Esophagus muscularis mucosa (tissue), 4 donors: ENCODE data around the gene TEAD4. TPM values are rescaled to one million over a fixed set of nuclear protein-coding genes. Genes with fewer than 3 reads are reported as not detected.

Experiments
- DNase-seq: peaks from one replicate; pipeline ENCODE4 v3.0.0-alpha.2; 2017; ENCODE audit errors: extremely low spot score
- H3K27ac ChIP-seq, 4 donors: fragments of 200-600 bp; sonication (generic); replicated peaks in 1 of 4; 1 replicate in 3 of 4; 2 replicates in 1 of 4; pipeline ENCODE4 v1.5.1; 2016 to 2019; ENCODE audit warnings: mild to moderate bottlenecking in 1 of 4
- H3K27me3 ChIP-seq, 4 donors: fragments of 200-600 bp; sonication (generic); one replicate each; pipeline versions ENCODE4 v1.5.1 to v1.6.0; 2016 to 2019
- H3K36me3 ChIP-seq, 4 donors: fragments of 200-600 bp; sonication (generic); one replicate each; pipeline ENCODE4 v1.5.1; 2016 to 2019
- H3K4me1 ChIP-seq, 4 donors: fragments of 200-600 bp; sonication (generic); one replicate each; pipeline ENCODE4 v1.5.1; 2016 to 2019
- H3K4me3 ChIP-seq, 4 donors: fragments of 200-600 bp; sonication (generic); 1 replicate in 2 of 4; 2 replicates in 2 of 4; pipeline ENCODE4 v1.5.1; 2016 to 2019; ENCODE audit warnings: mild to moderate bottlenecking in 4 of 4, moderate library complexity in 1 of 4
- H3K9me3 ChIP-seq, 4 donors: fragments of 200-600 bp; sonication (generic); 1 replicate in 3 of 4; 2 replicates in 1 of 4; pipeline ENCODE4 v1.5.1; 2016 to 2019
- EP300 ChIP-seq: sonication (generic); formaldehyde crosslinking; IDR thresholded peaks from one replicate; pipeline ENCODE4 v1.6.1; 2017; ENCODE audit warnings: antibody characterized with exemption
- POLR2A ChIP-seq: fragments of 450-650 bp; IDR thresholded peaks from one replicate; pipeline ENCODE4 v1.6.1; 2017; ENCODE audit warnings: antibody characterized with exemption, moderate library complexity, mild to moderate bottlenecking, low read depth
- POLR2AphosphoS5 ChIP-seq, 2 donors: sonication (generic); formaldehyde crosslinking; IDR thresholded peaks; one replicate each; pipeline ENCODE4 v1.6.1; 2017; ENCODE audit warnings: antibody characterized with exemption in 2 of 2
- WGBS: methylation state at CpG from one replicate; pipeline ENCODE4 v1.1.5; 2018; 5-methylcytosine and 5-hydroxymethylcytosine counted together
- intact Hi-C: fragments of 100-400 bp; cut with DNase I; formaldehyde crosslinking; loops from one replicate; pipeline ENCODE4 v1.15.1; 2023
- total RNA-seq, 4 donors: library from RNA; depleted of rRNA; stranded (reverse); fragments of >200 nt; gene quantifications; one replicate each; pipeline versions ENCODE4 v1.1.0 to v1.2.1, GENCODE V29; 2016
- TF ChIP-seq, protein P1 (sequence below), 3 experiments: fragments of 200-600 bp in 2 of 3; fragments of 450-650 bp in 1 of 3; sonication (generic) in 2 of 3; IDR thresholded peaks; one replicate each; pipeline ENCODE4 v1.5.1; 2017 to 2019; ENCODE audit warnings: antibody characterized with exemption in 3 of 3, mild to moderate bottlenecking in 2 of 3, moderate library complexity in 1 of 3

The TEAD4 gene
- total RNA-seq, 4 donors from 2014 or later = 7.5 to 42.7 (median 28.0) TPM

DNA sequence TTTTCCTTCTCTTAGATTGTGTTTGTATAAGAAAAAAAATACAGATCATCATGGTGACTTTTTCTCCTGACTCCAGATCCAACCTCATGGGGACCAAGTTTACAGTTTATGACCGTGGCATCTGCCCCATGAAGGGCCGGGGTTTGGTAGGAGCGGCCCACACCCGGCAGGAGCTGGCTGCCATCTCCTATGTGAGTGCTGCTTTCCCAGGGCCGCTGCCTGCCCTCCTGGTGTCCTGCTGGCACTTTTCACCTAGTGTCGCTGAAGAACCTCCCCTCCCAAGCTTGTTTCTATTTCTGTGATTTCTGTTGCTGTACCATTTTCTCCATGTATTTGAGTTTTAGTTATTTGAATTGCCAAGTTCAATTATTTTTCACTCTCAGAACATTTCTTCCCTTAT, 24.8 kb upstream of the TEAD4 start:
- Histone ChIP-seq H3K9me3 (no peaks in the 10 kb centered on the region), H3K4me3 (no peak overlapping the region), H3K36me3 (peaks cover 46 to 97% (median 80%) of the 10 kb centered on the region in 4 donors), H3K27me3 (no peaks in the 10 kb centered on the region), H3K27ac (no peak overlapping the region), H3K4me1 (no peaks in the 10 kb centered on the region)
- intact Hi-C loops = no loop called here
- WGBS = 89% methylated on average over 6 of the region's 6 CpGs
- TF ChIP-seq EP300 (no peak), POLR2AphosphoS5 (IDR thresholded peaks at IDR 0.05) (no peak), POLR2A (no peak)
- TF ChIP-seq, protein P1, sequence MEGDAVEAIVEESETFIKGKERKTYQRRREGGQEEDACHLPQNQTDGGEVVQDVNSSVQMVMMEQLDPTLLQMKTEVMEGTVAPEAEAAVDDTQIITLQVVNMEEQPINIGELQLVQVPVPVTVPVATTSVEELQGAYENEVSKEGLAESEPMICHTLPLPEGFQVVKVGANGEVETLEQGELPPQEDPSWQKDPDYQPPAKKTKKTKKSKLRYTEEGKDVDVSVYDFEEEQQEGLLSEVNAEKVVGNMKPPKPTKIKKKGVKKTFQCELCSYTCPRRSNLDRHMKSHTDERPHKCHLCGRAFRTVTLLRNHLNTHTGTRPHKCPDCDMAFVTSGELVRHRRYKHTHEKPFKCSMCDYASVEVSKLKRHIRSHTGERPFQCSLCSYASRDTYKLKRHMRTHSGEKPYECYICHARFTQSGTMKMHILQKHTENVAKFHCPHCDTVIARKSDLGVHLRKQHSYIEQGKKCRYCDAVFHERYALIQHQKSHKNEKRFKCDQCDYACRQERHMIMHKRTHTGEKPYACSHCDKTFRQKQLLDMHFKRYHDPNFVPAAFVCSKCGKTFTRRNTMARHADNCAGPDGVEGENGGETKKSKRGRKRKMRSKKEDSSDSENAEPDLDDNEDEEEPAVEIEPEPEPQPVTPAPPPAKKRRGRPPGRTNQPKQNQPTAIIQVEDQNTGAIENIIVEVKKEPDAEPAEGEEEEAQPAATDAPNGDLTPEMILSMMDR (IDR thresholded peaks at IDR 0.05) = no peak
- no peak for DNase-seq

DNA sequence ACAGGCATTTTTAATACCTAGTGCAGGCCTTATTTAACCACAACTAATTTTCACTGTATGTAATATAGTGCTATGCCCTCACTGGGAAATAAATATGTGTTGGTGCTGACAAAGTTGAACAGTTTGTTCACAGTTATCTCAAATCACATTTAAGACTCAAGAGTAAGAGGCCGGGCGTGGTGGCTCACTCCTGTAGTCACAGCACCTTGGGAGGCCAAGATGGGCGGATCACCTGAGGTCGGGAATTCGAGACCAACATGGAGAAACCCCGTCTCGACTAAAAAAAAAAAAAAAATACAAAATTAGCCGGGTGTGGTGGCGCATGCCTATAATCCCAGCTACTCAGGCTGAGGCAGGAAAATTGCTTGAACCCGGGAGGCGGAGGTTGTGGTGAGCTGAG, 22.9 kb upstream of the TEAD4 start:
- no peak for DNase-seq

DNA sequence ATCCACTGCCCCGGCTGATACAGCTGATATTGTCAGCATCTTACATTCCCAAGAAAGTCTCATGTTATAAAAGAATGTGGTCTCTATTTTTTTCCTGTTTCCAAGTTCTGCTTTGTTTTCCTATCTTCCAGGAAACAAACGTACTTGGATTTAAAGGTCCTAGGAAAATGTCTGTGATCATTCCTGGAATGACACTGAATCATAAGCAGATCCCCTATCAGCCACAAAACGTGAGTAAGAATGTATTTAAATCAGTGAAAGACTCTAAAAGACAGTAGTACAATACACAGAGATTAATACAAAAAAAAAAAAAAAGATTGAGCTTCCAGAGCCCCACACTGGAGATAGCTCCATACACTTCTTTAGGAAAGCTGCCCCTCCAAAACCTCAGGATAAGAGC, 21.7 kb upstream of the TEAD4 start:
- 84% methylated on average over 3 of the region's 3 CpGs for WGBS
- TF ChIP-seq POLR2AphosphoS5 (IDR thresholded peaks at IDR 0.05) (no peak), POLR2A (no peak), EP300 (no peak)
- TF ChIP-seq, protein P1 (IDR thresholded peaks at IDR 0.05) = no peak
- intact Hi-C loops = no loop called here
- Histone ChIP-seq H3K9me3 (no peaks in the 10 kb centered on the region), H3K4me1 (no peaks in the 10 kb centered on the region), H3K27ac (no peak overlapping the region), H3K4me3 (no peak overlapping the region), H3K36me3 (peaks cover 36 to 88% (median 72%) of the 10 kb centered on the region in 4 donors), H3K27me3 (no peaks in the 10 kb centered on the region)
- DNase-seq = no peak

More for the DNA sequence above, 22.9 kb upstream of the TEAD4 start:
- H3K36me3 ChIP-seq = peaks cover 47 to 97% (median 80%) of the 10 kb centered on the region in 4 donors
- 94% methylated on average over 11 of the region's 11 CpGs for WGBS
- no peak overlapping the region for H3K27ac ChIP-seq
- H3K4me3 ChIP-seq = no peak overlapping the region
- no peaks in the 10 kb centered on the region for H3K4me1 ChIP-seq
- H3K27me3 ChIP-seq = no peaks in the 10 kb centered on the region
- no peaks in the 10 kb centered on the region for H3K9me3 ChIP-seq
- intact Hi-C loops = no loop called here
- TF ChIP-seq, protein P1 (IDR thresholded peaks at IDR 0.05) = no peak
- no peak for TF ChIP-seq POLR2A
- no peak for TF ChIP-seq POLR2AphosphoS5 (IDR thresholded peaks at IDR 0.05)
- no peak for TF ChIP-seq EP300

DNA sequence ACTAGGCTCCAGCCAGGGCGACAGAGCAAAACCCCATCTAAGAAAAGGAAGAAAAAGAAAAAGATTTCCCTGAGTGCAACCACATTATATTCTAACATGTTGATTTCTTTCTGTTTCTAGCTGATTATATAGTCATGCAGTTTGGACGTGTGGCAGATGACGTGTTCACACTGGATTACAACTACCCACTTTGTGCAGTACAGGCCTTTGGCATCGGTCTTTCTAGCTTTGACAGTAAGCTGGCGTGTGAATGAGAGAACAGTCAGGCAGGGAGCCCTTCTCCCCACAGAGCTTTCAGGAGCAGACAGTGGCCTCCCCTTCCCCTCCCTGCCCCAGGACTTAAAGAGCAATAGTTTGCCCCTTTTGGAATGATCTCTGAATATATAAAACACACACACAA, 20.0 kb upstream of the TEAD4 start:
- 73% methylated on average over 5 of the region's 5 CpGs for WGBS
- TF ChIP-seq, protein P1 (IDR thresholded peaks at IDR 0.05) = no peak
- TF ChIP-seq POLR2A = no peak
- no peak for TF ChIP-seq EP300
- no peak for TF ChIP-seq POLR2AphosphoS5 (IDR thresholded peaks at IDR 0.05)
- peaks cover 0 to 4% (median 3%) of the 10 kb centered on the region in 4 donors for H3K4me1 ChIP-seq
- H3K9me3 ChIP-seq = no peaks in the 10 kb centered on the region
- H3K27me3 ChIP-seq = no peaks in the 10 kb centered on the region
- intact Hi-C loops = no loop called here
- no peak for DNase-seq
- peaks cover 36 to 71% (median 59%) of the 10 kb centered on the region in 4 donors for H3K36me3 ChIP-seq
- no peak overlapping the region for H3K27ac ChIP-seq
- no peak overlapping the region for H3K4me3 ChIP-seq

DNA sequence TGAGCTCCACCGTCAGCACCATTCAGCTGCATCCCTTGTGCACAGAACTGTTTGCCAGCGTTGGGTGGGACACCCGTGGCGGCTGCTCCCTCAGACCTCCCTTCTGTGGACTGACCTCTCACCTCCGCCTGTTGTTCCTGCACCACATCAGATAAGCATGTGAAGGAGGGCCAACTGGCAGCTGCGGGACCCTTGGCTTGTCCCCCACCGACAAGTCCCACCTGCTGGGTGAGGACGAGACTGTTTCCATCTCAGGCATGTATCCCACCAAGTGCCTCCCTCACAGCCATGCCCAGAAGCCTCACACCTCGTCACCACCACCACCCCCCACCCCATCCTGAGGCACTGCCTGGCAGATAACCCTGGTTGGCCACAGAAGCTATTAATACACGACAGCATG, 18.6 kb upstream of the TEAD4 start:
- intact Hi-C loops = loop anchor here (5.0 to 10.0 kb wide), 2 partner anchors 53 to 86 kb away; partner anchors contain the start of gene TEX52
- H3K36me3 ChIP-seq = peaks cover 23 to 57% (median 46%) of the 10 kb centered on the region in 4 donors
- H3K27ac ChIP-seq = no peak overlapping the region
- no peaks in the 10 kb centered on the region for H3K9me3 ChIP-seq
- TF ChIP-seq POLR2AphosphoS5 (IDR thresholded peaks at IDR 0.05) (no peak), POLR2A (no peak), EP300 (no peak)
- TF ChIP-seq, protein P1 (IDR thresholded peaks at IDR 0.05) = no peak
- H3K4me3 ChIP-seq = no peak overlapping the region
- H3K4me1 ChIP-seq = peaks cover 6 to 12% (median 11%) of the 10 kb centered on the region in 4 donors
- no peaks in the 10 kb centered on the region for H3K27me3 ChIP-seq
- DNase-seq = no peak
- WGBS = 47% methylated on average over 10 of the region's 10 CpGs
